IPS-NIHi11 (cell line): ENCODE results near the gene AIFM2.
"Not testable (repeated sequence)": the region's sequence is repeated elsewhere in the genome, so short reads cannot be mapped to it uniquely, and the experiment has no call there.

Experiments used
- DNase-seq: peaks from one replicate; pipeline ENCODE4 v3.0.0; 2012; ENCODE audit warnings: mixed read lengths, low spot score

The AIFM2 gene

DNA sequence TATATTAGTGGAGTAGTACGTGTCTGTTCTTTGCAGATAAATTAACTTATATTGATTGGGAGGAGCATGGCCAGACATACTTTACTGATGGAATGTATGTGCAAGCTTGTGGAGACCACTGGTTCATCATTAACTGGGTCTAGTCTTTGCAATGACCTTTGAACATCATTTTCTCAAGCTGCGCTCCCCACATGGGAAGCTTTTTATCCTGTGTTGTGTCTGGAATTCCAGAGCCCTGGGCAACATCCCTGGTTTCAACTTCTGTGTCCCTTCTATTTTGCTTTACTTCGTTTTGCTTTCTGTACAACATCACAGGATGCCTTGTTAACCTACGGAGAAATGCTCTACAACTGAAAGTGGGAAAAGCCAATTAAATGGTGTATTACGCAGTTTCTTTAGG is 41.7 kb downstream of the AIFM2 start:
- DNase-seq: no peak

DNA sequence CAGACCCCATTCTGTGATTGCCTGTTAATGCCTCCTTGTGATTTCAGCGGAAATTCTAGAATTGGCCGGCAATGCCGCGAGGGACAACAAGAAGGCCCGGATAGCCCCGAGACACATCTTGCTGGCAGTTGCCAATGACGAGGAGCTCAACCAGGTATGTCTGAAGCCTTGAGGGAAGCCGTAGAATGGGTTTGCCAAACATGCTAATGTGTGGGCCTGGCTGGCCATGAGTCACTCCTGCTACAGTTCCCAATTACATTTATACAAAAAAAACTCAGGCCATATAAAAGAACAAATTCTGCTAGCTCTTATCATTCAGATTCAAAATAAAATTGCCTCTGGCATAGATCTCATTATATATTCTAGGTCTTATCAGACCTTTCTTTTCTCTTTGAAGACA is 42.6 kb downstream of the AIFM2 start:
- DNase-seq: no peak

DNA sequence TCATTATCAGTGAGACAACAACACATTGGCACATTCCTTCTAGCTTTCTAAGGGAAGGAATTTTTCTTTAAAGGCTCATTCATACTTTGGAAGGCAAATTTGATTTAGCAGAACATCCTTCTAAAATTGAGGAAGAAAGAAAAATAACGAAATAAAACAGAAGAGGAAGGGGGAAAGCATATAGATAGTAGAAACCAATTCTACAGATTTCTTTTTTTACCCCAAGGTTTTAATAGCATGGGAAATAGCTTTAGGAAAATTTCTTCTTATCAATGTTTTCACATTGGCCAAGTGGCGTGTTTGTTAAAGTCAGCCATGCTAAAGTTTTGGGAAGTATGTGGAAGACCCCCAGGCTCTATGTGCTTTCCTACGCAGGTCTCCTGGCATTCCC is 44.3 kb downstream of the AIFM2 start:
- no peak for DNase-seq

DNA sequence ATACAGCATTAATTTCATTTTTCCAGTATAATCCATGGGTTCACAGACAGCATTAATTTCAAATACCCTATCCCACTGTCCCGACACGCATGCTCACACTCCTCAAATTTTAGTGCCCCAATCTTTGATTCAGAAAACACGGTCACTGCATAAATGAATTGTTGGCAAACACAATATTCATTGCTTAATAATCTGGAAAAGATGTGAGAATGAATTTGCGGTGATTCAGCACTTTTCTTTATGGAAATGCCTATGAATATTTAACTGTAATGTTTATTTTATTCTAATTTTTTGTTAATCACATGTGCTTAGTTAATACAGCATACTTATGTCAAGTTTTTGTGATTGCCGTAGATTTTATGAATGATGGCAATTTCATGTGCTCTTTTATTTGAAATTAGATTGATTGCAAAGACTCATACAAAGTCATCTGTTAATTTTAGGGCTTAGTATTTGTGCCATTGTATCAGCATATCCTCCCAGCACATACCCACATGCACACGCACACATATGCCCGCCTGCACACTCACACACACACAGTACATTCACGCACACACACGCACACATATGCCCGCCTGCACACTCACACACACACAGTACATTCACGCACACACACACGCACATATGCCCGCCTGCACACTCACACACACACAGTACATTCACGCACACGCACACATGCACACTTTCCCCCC is 44.9 kb downstream of the AIFM2 start:
- DNase-seq: no peak

DNA sequence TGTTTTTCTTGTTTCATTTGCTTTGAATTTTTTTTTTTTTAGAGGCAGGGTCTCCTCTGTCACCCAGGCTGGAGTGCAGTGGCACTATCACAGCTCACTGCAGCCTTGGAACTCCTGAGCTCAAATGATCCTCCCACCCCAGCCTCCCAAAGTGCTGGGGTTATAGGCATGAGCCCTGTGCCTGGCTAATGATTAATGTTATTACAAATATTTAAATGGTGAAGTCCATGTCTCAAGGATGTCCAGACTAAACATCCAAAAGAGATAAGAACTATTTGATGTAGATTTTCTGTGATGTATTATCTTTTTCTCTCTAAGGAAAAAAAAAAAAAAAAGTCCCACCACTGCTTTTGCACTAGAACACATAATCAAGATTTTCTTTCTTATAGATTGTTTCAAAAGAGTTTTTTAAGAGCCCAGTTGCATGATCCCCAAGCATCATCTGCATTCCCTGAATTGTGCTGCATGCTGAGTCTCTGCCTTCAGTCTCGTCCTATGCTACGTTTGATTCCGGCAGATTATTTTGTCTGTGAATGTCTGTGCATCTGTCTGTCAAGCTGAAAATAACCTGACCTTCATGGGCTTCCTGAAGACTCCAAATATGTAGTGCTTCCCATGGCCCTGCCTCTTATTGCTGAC is 46.5 kb downstream of the AIFM2 start:
- DNase-seq: no peak

DNA sequence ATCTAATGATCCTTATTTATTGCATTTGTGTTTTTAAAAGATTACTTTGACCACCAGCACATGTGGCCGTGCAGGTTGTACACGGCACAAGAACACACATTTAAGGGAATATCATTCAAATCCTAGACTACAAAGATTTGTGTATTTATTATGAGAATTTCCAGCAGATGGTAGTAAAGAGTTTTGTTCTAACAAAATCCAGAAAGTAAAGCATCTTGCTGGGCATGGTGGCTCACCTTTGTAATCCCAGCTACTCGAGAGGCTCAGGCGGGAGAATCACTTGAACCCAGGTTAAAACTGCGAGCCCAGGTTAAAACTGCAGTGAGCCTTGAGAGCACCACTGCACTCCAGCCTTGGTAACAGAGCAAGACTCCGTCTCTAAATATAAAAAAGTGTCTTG is 48.4 kb downstream of the AIFM2 start:
- no peak for DNase-seq

DNA sequence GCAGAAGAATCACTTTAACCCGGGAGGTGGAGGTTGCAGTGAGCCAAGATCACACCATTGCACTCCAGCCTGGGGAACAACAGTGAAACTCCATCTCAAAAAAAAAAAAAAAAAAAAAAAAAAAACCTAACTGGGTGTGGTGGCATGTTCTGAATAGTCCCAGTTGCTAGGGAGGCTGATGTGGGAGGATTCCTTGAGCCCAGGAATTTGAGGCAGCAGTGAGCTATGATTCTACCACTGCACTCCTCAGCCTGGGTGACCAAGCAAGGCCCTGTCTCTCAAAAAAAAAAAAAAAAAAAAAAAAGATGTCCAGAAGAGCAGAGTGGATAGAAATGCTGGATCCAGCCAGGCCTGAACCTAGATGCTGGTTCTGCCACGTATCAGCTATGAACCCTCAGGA is 51.8 kb downstream of the AIFM2 start:
- not testable (repeated sequence) for DNase-seq

DNA sequence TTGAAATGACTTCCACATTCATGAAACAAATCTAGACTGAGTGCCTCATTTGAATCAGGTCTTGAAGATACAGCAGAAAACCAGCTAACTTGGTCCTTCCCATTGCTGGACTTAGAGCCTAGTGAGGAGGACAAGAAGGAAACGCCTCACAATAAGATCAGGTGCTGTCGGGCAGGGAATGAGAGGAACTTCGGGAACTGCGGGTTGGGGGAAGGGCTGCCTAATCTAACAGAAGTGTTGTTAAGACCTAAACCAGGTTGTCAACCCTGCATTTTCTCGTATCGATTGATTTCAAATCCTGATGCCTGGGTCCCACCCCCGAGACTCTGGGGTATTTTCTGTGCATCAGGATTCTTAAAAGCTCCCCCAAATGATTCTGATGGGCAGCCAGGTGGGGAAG is 53.7 kb downstream of the AIFM2 start:
- no peak for DNase-seq

GRCh38 chr10:70078329-70078728 is 54.3 kb downstream of the AIFM2 start:
- DNase-seq: no peak

DNA sequence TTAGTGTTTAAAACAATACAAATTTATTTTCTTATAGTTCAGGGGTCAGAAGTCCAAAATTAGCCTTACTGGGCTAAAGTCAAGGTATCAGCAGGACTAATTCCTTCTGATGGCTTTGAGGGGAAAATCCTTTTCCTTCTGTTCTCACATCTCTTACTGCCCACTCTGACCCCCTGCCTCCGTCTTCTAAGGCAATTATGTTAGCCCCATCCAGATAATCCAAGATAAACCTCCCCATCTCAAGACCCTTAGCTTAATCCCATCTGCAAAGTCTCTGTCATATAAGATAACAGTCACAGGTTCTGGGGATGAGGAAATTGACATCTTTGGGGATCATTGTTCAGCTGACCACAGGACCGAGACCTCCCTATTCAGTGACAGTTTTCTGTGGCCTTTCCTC is 57.7 kb downstream of the AIFM2 start:
- DNase-seq: no peak

- no peak for DNase-seq
Observed at GRCh38 chr10:70074165-70074564, 58.5 kb downstream of the AIFM2 start.

GRCh38 chr10:70070834-70071233 is 61.8 kb downstream of the AIFM2 start:
- no peak for DNase-seq

- no peak for DNase-seq
Observed at GRCh38 chr10:70069346-70069745, 63.3 kb downstream of the AIFM2 start.

DNA sequence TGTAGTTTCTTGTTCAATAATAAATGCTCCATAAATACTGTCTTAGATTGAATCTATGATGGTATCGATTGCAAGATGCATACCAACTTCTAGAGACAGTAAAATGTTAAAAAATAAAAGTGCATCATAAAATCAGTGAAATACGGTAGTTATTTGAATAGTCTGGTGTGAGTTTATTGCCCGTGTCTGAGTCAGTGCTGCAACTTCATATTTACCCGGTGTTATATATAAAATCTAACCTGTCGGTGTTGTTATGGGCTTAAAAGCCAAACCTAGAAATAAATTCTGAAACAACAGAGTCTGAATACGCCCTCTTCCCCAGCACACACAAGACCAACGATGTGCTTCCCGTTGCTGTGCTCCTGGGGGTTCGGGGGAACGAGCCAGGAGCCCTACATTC is 63.7 kb downstream of the AIFM2 start:
- no peak for DNase-seq

DNA sequence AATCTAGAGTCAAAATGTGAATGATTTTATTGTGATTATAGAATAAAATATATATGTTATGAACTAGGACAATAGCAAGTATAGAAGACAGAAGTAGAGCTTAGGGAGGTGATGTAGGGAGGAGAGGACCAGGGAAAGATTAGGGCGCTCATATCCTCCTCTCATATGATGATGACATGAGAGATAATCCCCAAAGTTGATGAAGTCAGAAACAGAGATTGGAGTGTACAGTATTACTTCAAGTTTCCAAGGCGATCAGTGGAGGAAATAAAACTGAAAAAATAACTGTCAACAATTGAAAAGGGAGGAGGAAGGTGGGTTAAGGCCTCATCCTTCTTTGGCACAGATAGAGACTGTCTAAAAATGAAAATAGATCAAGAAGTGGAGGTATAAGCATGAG is 65.0 kb downstream of the AIFM2 start:
- DNase-seq: no peak

GRCh38 chr10:70066190-70066589 is 66.4 kb downstream of the AIFM2 start:
- no peak for DNase-seq

- DNase-seq: no peak
Observed at GRCh38 chr10:70064486-70064885, 68.1 kb downstream of the AIFM2 start.

DNA sequence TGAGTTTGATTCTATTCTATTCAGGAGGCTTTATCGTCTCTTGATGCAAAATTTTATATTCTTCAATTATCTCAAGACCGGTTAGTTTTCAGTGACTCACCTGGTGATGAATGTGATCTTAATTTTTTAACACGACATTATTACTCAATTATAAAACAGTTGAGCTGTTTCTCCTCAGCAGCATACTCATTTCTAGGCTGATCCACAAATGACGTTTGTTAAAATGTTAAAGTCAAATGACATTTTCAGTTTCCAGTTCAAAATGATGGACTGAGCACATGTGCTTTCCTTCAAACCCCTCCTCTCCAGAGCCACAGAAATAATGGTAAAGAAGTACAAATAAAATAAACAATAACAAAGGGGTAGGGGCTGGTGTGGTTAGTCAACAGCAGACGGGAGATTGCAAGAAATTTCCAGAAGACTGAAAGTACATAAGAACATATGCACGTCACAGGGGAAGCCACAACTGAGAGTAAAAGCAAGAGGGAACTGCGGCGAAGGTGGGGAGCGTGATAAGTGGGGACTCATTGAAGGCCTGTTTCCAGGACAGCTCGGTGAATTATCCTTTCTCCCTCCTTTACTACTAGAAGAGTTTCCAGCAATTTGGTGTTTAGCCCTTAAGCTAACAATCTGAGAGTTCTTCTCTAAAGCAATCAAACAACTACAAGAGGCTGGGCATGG is 69.1 kb downstream of the AIFM2 start:
- no peak for DNase-seq
